Measurements from ENCODE around the gene RAVER1.
A peak's percentile ranks its signal among the peaks of the same experiment; 100 is the strongest.
"Not testable (repeated sequence)": the region's sequence is repeated elsewhere in the genome, so short reads cannot be mapped to it uniquely, and the experiment has no call there.

RAVER1 gene

GRCh38 chr19:10289836-10290356 lies 43.4 kb downstream of the RAVER1 start, which contains the start of gene ICAM5:
ICAM5 (plus strand) TSS chr19:10289952; CDS start chr19:10290044, 92 bp downstream.
- DNase-seq: peak; percentile 63

DNA sequence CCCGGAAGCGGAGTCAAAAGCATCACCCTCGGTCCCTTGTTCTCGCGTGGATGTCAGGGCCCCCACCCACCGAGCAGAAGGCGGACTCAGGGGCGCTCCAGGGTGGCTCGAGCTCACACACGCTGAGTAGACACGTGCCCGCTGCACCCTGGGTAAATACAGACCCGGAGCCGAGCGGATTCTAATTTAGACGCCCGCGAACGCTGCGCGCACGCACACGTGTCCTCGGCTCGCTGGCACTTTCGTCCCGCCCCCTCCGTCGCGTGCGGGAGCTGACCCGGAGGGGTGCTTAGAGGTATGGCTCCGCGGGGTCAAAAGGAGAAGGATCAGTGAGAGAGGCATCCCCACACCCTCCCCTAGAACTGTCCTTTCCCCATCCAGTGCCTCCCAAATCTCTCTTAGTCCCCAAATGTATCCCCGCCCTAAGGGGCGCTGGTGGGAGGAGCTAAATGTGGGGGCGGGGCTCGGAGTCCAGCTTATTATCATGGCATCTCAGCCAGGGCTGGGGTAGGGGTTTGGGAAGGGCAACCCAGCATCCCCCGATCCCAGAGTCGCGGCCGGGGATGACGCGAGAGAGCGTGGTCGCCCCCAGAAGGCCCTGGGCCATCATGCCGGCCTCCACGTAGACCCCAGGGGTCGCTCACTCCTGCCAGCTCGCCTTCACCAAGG lies 44.0 kb downstream of the RAVER1 start:
- peak; percentile 72 for DNase-seq

- peak; percentile 49 for DNase-seq
These were observed 44.6 kb downstream of the RAVER1 start for GRCh38 chr19:10288662-10289166.

GRCh38 chr19:10286803-10287737 lies 46.3 kb downstream of the RAVER1 start, which contains the start of gene ICAM4:
ICAM4 (plus strand) TSS chr19:10286955; CDS start chr19:10287013, 58 bp downstream.
- peak; percentile 39 for DNase-seq

GRCh38 chr19:10285393-10285792 lies 47.9 kb downstream of the RAVER1 start:
- DNase-seq: no peak

DNA sequence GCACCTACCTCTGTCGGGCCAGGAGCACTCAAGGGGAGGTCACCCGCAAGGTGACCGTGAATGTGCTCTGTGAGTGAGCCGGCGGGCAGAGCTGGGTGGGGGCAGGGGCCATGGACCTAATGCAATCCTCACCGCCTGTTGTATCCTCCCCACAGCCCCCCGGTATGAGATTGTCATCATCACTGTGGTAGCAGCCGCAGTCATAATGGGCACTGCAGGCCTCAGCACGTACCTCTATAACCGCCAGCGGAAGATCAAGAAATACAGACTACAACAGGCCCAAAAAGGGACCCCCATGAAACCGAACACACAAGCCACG lies 48.4 kb downstream of the RAVER1 start:
- DNase-seq: no peak

DNA sequence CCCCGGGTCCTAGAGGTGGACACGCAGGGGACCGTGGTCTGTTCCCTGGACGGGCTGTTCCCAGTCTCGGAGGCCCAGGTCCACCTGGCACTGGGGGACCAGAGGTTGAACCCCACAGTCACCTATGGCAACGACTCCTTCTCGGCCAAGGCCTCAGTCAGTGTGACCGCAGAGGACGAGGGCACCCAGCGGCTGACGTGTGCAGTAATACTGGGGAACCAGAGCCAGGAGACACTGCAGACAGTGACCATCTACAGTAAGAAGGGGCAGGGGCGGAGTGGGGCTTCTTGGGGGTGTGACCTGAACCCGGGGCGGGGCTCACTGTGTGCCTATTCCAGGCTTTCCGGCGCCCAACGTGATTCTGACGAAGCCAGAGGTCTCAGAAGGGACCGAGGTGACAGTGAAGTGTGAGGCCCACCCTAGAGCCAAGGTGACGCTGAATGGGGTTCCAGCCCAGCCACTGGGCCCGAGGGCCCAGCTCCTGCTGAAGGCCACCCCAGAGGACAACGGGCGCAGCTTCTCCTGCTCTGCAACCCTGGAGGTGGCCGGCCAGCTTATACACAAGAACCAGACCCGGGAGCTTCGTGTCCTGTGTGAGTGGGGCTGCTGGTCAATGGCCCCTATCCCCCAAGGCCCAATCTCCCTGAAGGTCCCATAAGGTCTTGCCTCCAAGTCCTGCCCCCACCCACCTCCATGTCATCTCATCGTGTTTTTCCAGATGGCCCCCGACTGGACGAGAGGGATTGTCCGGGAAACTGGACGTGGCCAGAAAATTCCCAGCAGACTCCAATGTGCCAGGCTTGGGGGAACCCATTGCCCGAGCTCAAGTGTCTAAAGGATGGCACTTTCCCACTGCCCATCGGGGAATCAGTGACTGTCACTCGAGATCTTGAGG lies 49.0 kb downstream of the RAVER1 start:
- DNase-seq: no peak

DNA sequence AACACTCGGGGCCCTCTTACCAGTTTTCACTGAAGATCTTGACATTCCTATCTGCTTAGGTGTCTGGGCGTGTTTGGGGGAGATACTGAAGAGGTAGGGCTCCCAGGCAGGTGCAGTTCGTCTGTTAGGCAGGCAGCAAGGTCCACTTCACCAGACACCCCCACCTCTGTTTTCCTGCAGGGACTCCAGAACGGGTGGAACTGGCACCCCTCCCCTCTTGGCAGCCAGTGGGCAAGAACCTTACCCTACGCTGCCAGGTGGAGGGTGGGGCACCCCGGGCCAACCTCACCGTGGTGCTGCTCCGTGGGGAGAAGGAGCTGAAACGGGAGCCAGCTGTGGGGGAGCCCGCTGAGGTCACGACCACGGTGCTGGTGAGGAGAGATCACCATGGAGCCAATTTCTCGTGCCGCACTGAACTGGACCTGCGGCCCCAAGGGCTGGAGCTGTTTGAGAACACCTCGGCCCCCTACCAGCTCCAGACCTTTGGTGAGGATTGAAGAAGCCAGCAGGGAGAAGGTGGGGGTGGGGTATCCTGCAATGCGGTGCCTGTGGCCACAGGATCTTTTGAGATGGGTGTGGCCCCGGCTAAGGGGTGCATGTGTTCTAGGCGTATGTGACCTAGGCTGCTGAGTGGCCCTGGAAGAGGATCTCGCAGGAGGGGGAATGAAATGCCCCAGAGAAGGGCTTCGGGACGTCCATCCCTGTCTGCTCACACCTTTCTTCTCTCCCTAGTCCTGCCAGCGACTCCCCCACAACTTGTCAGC lies 49.8 kb downstream of the RAVER1 start:
- DNase-seq: no peak

- DNase-seq: not testable (repeated sequence)
These were observed 51.3 kb downstream of the RAVER1 start for GRCh38 chr19:10282043-10282442.

GRCh38 chr19:10279737-10280442 lies 53.4 kb downstream of the RAVER1 start:
- DNase-seq: no peak

- DNase-seq: no peak
These were observed 54.4 kb downstream of the RAVER1 start for GRCh38 chr19:10278935-10279334.

DNA sequence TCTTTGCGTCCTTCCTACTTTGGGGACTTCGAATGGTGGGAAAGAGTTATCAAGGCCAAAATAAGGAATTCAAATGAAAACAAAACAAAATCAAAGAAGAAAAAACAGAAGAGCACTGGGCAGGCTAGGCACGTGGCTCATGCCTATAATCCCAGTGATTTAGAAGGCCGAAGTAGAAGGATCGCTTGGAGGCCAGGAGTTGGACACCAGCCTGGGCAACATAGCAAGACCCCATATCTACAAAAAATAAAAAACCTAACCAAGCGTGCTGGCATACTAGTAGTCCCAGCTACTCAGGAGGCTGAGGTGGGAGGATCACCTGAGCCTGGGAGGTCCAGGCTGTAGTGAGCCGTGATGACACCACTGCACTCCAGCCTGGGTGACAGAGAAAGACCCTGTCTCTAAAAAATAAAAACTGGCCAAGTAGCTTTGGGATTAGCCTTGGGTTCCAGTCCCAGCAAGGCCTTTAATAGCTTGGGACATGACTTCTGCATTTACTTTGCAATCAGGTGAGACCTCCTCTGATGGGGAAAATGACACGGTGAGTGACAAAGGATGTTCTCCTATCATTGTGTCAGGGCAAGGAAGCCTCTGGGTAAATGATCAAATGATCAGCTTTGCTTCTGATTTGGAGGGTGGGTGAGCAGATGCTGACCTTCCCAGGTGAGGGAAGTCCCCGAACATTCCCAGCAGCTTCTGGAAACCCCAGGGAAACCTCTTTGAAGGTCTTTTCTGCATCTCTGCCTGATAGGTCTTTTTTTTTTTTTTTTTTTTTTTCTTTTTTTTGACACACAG lies 55.3 kb downstream of the RAVER1 start:
- no peak for DNase-seq

DNA sequence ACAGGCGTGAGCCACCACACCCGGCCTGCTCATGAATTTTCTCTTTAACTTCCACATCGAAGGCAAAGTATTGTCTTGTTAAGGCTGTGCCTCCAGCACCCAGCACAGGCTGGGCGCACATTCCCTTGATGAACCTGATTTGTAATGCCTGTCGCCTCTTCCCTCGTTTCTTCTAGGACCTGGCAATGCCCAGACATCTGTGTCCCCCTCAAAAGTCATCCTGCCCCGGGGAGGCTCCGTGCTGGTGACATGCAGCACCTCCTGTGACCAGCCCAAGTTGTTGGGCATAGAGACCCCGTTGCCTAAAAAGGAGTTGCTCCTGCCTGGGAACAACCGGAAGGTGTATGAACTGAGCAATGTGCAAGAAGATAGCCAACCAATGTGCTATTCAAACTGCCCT lies 58.7 kb downstream of the RAVER1 start:
- no peak for DNase-seq

- DNase-seq: no peak
These were observed 61.7 kb downstream of the RAVER1 start for GRCh38 chr19:10271543-10272086.

- peak; percentile 72 for DNase-seq
These were observed 62.5 kb downstream of the RAVER1 start, which contains the start of gene ICAM1 for GRCh38 chr19:10270616-10271394. ICAM1 (plus strand) TSS chr19:10271120; CDS start chr19:10271160, 40 bp downstream.

GRCh38 chr19:10270180-10270615 lies 63.1 kb downstream of the RAVER1 start:
- peak; percentile 59 for DNase-seq

DNA sequence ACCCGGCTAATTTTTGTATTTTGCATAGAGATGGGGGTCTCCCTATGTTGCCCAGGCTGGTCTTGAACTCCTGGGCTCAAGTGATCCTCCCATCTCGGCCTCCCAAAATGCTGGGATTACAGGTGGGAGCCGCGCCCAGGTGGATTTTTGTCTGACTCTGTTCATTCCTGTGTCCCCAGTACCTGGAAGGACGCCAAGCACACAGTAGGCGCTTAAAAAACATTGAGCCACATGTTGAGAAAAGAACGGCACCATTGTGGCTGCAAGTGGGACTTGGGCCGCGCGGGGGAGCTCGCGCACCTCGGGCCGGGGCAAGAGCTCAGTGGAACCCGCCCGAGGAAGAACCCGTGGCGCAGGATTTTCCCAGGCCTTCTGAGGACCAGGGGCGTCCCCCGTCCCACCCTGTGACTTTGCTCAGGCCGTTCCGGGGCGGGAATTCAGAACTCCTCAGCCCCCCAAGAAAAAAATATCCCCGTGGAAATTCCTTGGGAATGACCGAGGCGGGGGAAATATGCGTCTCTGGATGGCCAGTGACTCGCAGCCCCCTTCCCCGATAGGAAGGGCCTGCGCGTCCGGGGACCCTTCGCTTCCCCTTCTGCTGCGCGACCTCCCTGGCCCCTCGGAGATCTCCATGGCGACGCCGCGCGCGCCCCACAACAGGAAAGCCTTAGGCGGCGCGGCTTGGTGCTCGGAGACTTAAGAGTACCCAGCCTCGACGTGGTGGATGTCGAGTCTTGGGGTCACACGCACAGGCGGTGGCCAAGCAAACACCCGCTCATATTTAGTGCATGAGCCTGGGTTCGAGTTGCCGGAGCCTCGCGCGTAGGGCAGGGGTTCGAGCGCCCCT lies 63.8 kb downstream of the RAVER1 start:
- peak; percentile 88 for DNase-seq

GRCh38 chr19:10268071-10268470 lies 65.3 kb downstream of the RAVER1 start:
- DNase-seq: no peak

Data from stimulated activated CD4-positive, alpha-beta T cell treated with anti-CD3 and anti-CD28 coated beads, Interleukin-4, amount 100 ng/mL, for 1 hour (primary cell).